Activated CD4-positive, alpha-beta T cell treated with anti-CD3 and anti-CD28 coated beads for 36 hours (primary cell): ENCODE results near the gene LRRTM1. TPM values are rescaled to one million over a fixed set of nuclear protein-coding genes. Genes with fewer than 3 reads are reported as not detected.

ENCODE experiments used
- ATAC-seq: fragments of 200-7000 bp; cut with Tn5 transposase; one replicate; pipeline ENCODE4 v1.10.0; 2021; ENCODE audit warnings: mild to moderate bottlenecking, moderate library complexity
- CTCF ChIA-PET: fragments of 350-600 bp; sonication (Branson Sonifier 250); formaldehyde crosslinking; loops from one replicate; lab custom pipeline; 2021; ENCODE audit warnings: antibody characterized with exemption; lab: Charles Lee
- POLR2A ChIA-PET: fragments of 350-600 bp; sonication (Branson Sonifier 250); formaldehyde crosslinking; loops from one replicate; lab custom pipeline; 2021; ENCODE audit warnings: antibody characterized with exemption, inconsistent platforms; lab: Charles Lee
- DNase-seq: peaks from one replicate; pipeline ENCODE4 v3.0.0-alpha.2; 2020
- H3K27ac Mint-ChIP-seq: one replicate; pipeline ENCODE4 v1.8.0; 2021; ENCODE audit warnings: mixed read lengths
- H3K27me3 Mint-ChIP-seq: one replicate; pipeline ENCODE4 v1.8.0; 2021; ENCODE audit warnings: mixed read lengths
- H3K36me3 Mint-ChIP-seq: one replicate; pipeline ENCODE4 v1.8.0; 2021; ENCODE audit warnings: low read depth, mixed read lengths
- H3K4me1 Mint-ChIP-seq: one replicate; pipeline ENCODE4 v1.8.0; 2021; ENCODE audit warnings: mixed read lengths
- H3K4me3 Mint-ChIP-seq: one replicate; pipeline ENCODE4 v1.8.0; 2021; ENCODE audit warnings: mild to moderate bottlenecking, moderate library complexity, mixed read lengths
- H3K9me3 Mint-ChIP-seq: one replicate; pipeline ENCODE4 v1.8.0; 2021; ENCODE audit warnings: low read depth, mixed read lengths
- intact Hi-C, 2 experiments: fragments of 100-400 bp; cut with DNase I in 1 of 2; cut with micrococcal nuclease in 1 of 2; formaldehyde crosslinking; loops; one replicate each; pipeline versions ENCODE4 v1.14.2 to v1.15.1; 2022 to 2024; cut with DNase I, micrococcal nuclease
- total RNA-seq, 2 experiments: library from RNA; stranded (reverse); gene quantifications; one replicate each; pipeline ENCODE4 v1.2.3, GENCODE V29; 2021

LRRTM1 gene
- total RNA-seq, 2 experiments from 2014 or later, result not detected

GRCh38 chr2:80258793-80259192 lies 45.8 kb downstream of the LRRTM1 start:
- intact Hi-C loops, result no loop called here
- CTCF ChIA-PET, result no interaction called here
- Mint-ChIP-seq H3K27me3 (no peaks in the 10 kb centered on the region), H3K4me1 (no peaks in the 10 kb centered on the region), H3K4me3 (no peak overlapping the region), H3K36me3 (no peaks in the 10 kb centered on the region), H3K27ac (no peak overlapping the region), H3K9me3 (peaks cover 2% of the 10 kb centered on the region)
- ATAC-seq (no peak), DNase-seq (no peak)
- POLR2A ChIA-PET, result no interaction called here

DNA sequence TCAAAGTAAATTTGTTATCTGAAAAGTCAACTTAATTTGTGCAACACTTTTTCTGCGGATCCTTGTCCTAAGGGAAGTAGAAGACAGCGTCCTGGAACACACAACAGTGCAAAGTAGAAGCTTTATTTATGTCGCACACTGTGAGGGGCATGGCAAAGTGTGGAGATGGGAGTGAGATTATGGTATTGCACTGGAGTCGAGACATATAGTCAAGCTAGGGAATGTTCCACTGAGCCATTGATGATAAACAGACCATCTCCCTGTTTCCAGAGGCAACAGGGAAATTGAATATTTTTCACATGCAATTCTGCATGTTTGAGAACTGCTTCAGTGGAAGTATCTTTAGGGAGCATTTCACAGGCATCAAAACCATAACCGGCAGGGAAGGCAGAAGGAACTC lies 46.2 kb downstream of the LRRTM1 start:
- intact Hi-C loops, result no loop called here
- no peaks in the 10 kb centered on the region for H3K36me3 Mint-ChIP-seq
- H3K4me3 Mint-ChIP-seq, result no peak overlapping the region
- CTCF ChIA-PET, result no interaction called here
- no peak for ATAC-seq
- H3K27ac Mint-ChIP-seq, result no peak overlapping the region
- POLR2A ChIA-PET, result no interaction called here
- no peaks in the 10 kb centered on the region for H3K4me1 Mint-ChIP-seq
- H3K9me3 Mint-ChIP-seq, result peaks cover 2% of the 10 kb centered on the region
- H3K27me3 Mint-ChIP-seq, result no peaks in the 10 kb centered on the region
- no peak for DNase-seq

DNA sequence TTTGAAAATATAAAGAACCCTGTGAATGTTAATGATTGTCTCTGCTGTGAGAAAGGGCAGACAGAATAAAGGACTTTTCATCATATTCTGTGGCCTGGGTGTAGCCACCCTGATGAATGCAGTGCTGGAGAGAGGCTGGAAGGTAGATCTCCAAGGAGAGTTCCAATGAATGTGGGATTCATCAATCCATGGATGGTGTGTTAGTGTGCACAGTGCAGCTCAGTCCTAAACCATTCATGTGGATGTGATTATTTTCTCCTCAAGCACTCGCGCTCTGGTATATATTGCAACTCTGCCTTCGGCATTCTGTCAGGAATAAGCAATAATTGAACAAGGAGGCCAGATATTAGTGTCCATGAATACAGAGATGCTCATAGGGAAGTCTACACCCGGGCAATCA lies 47.1 kb downstream of the LRRTM1 start:
- ChIA-PET POLR2A (no interaction called here), CTCF (no interaction called here)
- Mint-ChIP-seq H3K27ac (no peak overlapping the region), H3K27me3 (no peaks in the 10 kb centered on the region), H3K36me3 (no peaks in the 10 kb centered on the region), H3K4me3 (no peak overlapping the region), H3K9me3 (no peaks in the 10 kb centered on the region), H3K4me1 (no peaks in the 10 kb centered on the region)
- no peak for DNase-seq
- ATAC-seq, result no peak
- intact Hi-C loops, result no loop called here

GRCh38 chr2:80256782-80257167 lies 47.8 kb downstream of the LRRTM1 start:
- Mint-ChIP-seq H3K27me3 (no peaks in the 10 kb centered on the region), H3K9me3 (no peaks in the 10 kb centered on the region), H3K4me1 (no peaks in the 10 kb centered on the region), H3K4me3 (no peak overlapping the region), H3K27ac (no peak overlapping the region), H3K36me3 (no peaks in the 10 kb centered on the region)
- DNase-seq, result no peak
- ATAC-seq, result no peak
- intact Hi-C loops, result no loop called here
- CTCF ChIA-PET, result no interaction called here
- POLR2A ChIA-PET, result no interaction called here

DNA sequence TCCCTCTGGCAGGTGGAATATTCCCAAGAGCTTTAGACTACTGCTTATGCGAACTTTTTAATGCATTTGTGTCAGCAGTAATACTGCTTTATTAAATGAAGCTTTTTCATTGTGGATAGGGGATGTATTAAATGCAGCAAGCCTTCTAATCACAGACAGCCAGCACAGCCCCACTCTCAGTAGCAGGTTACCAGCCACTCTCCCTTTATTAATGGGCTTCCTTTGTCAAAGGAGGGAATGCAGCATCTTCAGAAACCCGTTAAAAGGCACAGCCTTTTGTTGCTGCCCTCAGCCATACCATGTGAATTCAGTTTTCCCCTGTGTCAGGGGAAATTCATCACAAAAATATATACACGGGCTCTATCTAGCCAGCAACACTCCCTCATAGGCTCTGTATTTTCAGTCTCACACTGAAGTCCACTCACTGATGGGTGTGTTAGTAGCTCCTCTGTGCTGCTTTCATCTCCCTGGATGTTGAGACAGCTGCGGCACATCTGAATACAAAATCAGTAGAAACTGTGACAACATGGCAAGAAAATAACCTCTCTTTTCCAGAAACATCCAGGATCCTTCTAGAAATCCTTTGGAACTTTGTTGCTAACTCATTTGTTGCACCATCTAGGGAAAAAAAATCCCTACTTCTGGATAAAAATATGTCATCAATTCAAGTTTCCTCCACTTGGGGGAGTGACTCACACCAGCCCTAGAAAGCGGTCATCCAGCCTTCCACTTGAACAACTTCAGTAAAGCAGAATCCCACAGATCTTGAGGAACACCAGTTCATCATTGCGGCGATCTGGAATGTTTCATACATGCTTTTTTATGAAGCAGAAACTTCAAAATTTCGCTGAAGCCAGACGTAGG lies 48.4 kb downstream of the LRRTM1 start:
- intact Hi-C loops, result no loop called here
- H3K4me3 Mint-ChIP-seq, result no peak overlapping the region
- ChIA-PET POLR2A (no interaction called here), CTCF (no interaction called here)
- no peaks in the 10 kb centered on the region for H3K9me3 Mint-ChIP-seq
- H3K27me3 Mint-ChIP-seq, result no peaks in the 10 kb centered on the region
- DNase-seq, result no peak
- H3K27ac Mint-ChIP-seq, result no peak overlapping the region
- no peaks in the 10 kb centered on the region for H3K4me1 Mint-ChIP-seq
- ATAC-seq, result no peak
- no peaks in the 10 kb centered on the region for H3K36me3 Mint-ChIP-seq

DNA sequence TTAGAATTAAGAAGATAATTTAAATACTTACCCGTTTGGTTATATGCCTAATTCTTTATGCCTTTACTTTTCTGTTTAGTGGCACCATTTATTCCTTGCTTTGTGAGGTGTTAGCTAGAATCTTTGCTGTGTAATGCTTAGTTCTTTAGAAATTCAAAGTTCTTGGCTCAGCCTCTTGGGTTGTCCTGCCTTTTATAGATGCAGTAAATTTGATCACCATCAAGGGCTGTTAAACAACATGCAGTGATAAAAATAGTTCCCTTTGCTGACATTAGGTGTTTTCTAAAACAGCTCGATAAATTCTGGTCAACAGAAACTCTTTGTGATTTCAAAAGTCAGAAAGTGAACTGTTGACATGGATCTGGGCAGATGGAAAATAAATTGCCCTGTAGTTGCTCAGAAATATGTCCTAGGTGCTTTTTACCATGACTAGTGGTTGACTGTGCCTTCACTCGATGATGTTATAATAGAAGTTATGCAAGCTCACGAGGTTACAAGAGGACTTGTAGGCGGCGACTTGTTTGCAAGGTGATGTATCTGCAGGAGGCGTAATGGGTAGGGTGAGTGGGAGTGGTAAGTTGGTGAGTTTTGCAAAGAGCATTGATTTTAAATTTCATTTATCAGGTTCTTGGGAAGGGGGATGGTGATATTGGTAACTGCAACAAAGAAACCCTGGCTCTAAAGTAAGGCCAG lies 52.1 kb downstream of the LRRTM1 start:
- ChIA-PET POLR2A (no interaction called here), CTCF (no interaction called here)
- Mint-ChIP-seq H3K36me3 (no peaks in the 10 kb centered on the region), H3K27ac (no peak overlapping the region), H3K4me3 (no peak overlapping the region), H3K9me3 (peaks cover 3% of the 10 kb centered on the region), H3K27me3 (no peaks in the 10 kb centered on the region), H3K4me1 (no peaks in the 10 kb centered on the region)
- intact Hi-C loops, result no loop called here
- DNase-seq (no peak), ATAC-seq (no peak)
